H9 (cell line): ENCODE data around the gene CYP24A1. TPM values are rescaled to one million over a fixed set of nuclear protein-coding genes. Genes with fewer than 3 reads are reported as not detected.

Source experiments
- DNase-seq: peaks from one replicate; pipeline ENCODE4 v3.0.0-alpha.2; 2017
- H2AFZ ChIP-seq: one replicate; pipeline ENCODE4 v1.6.1; 2013; ENCODE audit warnings: mild to moderate bottlenecking, low read length, control low read depth, moderate library complexity
- H2AK5ac ChIP-seq: 2 replicates; pipeline ENCODE4 v1.6.1; 2013; ENCODE audit warnings: low read length, control low read depth, mixed read lengths; ENCODE audit not compliant: insufficient read length
- H2BK120ac ChIP-seq: one replicate; pipeline ENCODE4 v1.6.1; 2013; ENCODE audit warnings: low read depth, mild to moderate bottlenecking, low read length, control low read depth, inconsistent platforms; ENCODE audit not compliant: poor library complexity, severe bottlenecking
- H2BK12ac ChIP-seq: 2 replicates; pipeline ENCODE4 v1.6.1; 2013; ENCODE audit warnings: low read length, control low read depth, mixed read lengths, low read depth; ENCODE audit not compliant: insufficient read length
- H2BK15ac ChIP-seq: 2 replicates; pipeline ENCODE4 v1.6.1; 2013; ENCODE audit warnings: low read depth, low read length, control low read depth
- H2BK20ac ChIP-seq: one replicate; pipeline ENCODE4 v1.6.1; 2013; ENCODE audit warnings: low read depth, mild to moderate bottlenecking, low read length, control low read depth, inconsistent platforms; ENCODE audit not compliant: poor library complexity, severe bottlenecking
- H2BK5ac ChIP-seq: 2 replicates; pipeline ENCODE4 v1.6.1; 2013; ENCODE audit warnings: low read length, control low read depth, mixed read lengths; ENCODE audit not compliant: insufficient read length
- H3K14ac ChIP-seq: 2 replicates; pipeline ENCODE4 v1.6.1; 2013; ENCODE audit warnings: low read length, control low read depth; ENCODE audit not compliant: insufficient read depth
- H3K18ac ChIP-seq: 2 replicates; pipeline ENCODE4 v1.6.1; 2013; ENCODE audit warnings: low read depth, mild to moderate bottlenecking, mixed read lengths, low read length, control low read depth; ENCODE audit not compliant: insufficient read length
- H3K23ac ChIP-seq: 2 replicates; pipeline ENCODE4 v1.6.1; 2013; ENCODE audit warnings: low read length, control low read depth, mixed read lengths, low read depth; ENCODE audit not compliant: insufficient read length
- H3K23me2 ChIP-seq: 2 replicates; pipeline ENCODE4 v1.6.1; 2013; ENCODE audit warnings: low read depth, mild to moderate bottlenecking, mixed read lengths, low read length, control low read depth; ENCODE audit not compliant: insufficient read length, poor library complexity, severe bottlenecking
- H3K27ac ChIP-seq: 2 replicates; pipeline ENCODE4 v1.5.1; 2013; ENCODE audit warnings: low read length, control low read depth, mixed read lengths, low read depth; ENCODE audit not compliant: insufficient read length
- H3K27me3 ChIP-seq: 2 replicates; pipeline ENCODE4 v1.6.1; 2013; ENCODE audit warnings: low read length, control low read depth, inconsistent platforms; ENCODE audit not compliant: insufficient read depth
- H3K4ac ChIP-seq: 2 replicates; pipeline ENCODE4 v1.6.1; 2013; ENCODE audit warnings: low read depth, mild to moderate bottlenecking, control low read depth, inconsistent platforms, low read length, moderate library complexity
- H3K4me1 ChIP-seq: 2 replicates; pipeline ENCODE4 v1.6.1; 2013; ENCODE audit warnings: low read length, control low read depth, inconsistent platforms; ENCODE audit not compliant: insufficient read depth
- H3K4me2 ChIP-seq: 2 replicates; pipeline ENCODE4 v1.6.1; 2013; ENCODE audit warnings: low read length, control low read depth, mixed read lengths; ENCODE audit not compliant: insufficient read length, insufficient read depth
- H3K56ac ChIP-seq: 2 replicates; pipeline ENCODE4 v1.6.1; 2013; ENCODE audit warnings: low read depth, mild to moderate bottlenecking, mixed read lengths, low read length, control low read depth; ENCODE audit not compliant: insufficient read length
- H3K79me1 ChIP-seq: 2 replicates; pipeline ENCODE4 v1.6.1; 2013; ENCODE audit warnings: low read depth, mild to moderate bottlenecking, moderate library complexity, low read length, control low read depth, inconsistent platforms; ENCODE audit not compliant: insufficient read depth, poor library complexity, severe bottlenecking
- H3K79me2 ChIP-seq: 2 replicates; pipeline ENCODE4 v1.6.1; 2013; ENCODE audit warnings: low read length, control low read depth, inconsistent platforms; ENCODE audit not compliant: insufficient read depth
- H3K9ac ChIP-seq: 2 replicates; pipeline ENCODE4 v1.6.1; 2013; ENCODE audit warnings: low read length, control low read depth, mixed read lengths; ENCODE audit not compliant: insufficient read length; ENCODE audit errors: extremely low read depth
- H3K9me3 ChIP-seq: one replicate; pipeline ENCODE4 v1.6.1; 2013; ENCODE audit warnings: low read depth, low read length, inconsistent platforms; ENCODE audit not compliant: control insufficient read depth
- H3T11ph ChIP-seq: one replicate; pipeline ENCODE4 v1.6.1; 2013; ENCODE audit warnings: mild to moderate bottlenecking, low read length, control low read depth, inconsistent platforms
- H4K20me1 ChIP-seq: one replicate; pipeline ENCODE4 v1.6.1; 2013; ENCODE audit not compliant: control insufficient read depth, insufficient read length, insufficient read depth
- H4K5ac ChIP-seq: 2 replicates; pipeline ENCODE4 v1.6.1; 2013; ENCODE audit warnings: low read depth, mild to moderate bottlenecking, mixed read lengths, low read length, control low read depth; ENCODE audit not compliant: insufficient read length
- H4K8ac ChIP-seq: replicated peaks from 2 replicates; pipeline ENCODE4 v1.6.1; 2013; ENCODE audit warnings: low read length, control low read depth, mixed read lengths, low read depth; ENCODE audit not compliant: insufficient read length
- H4K91ac ChIP-seq: 2 replicates; pipeline ENCODE4 v1.6.1; 2013; ENCODE audit warnings: low read depth, mild to moderate bottlenecking, moderate library complexity, mixed read lengths, low read length, control low read depth; ENCODE audit not compliant: insufficient read length
- H3K27ac Mint-ChIP-seq, 3 experiments: 2 replicates in 2 of 3; 3 replicates in 1 of 3; pipeline ENCODE4 v1.8.0; 2020 to 2021; ENCODE audit warnings: mixed read lengths in 3 of 3, mild to moderate bottlenecking in 1 of 3, moderate library complexity in 1 of 3
- H3K27me3 Mint-ChIP-seq: 2 replicates; pipeline ENCODE4 v1.8.0; 2021; ENCODE audit warnings: low read depth, mild to moderate bottlenecking, moderate library complexity, mixed read lengths
- H3K36me3 Mint-ChIP-seq, 3 experiments: 2 replicates in 2 of 3; 3 replicates in 1 of 3; pipeline ENCODE4 v1.8.0; 2020 to 2021; ENCODE audit warnings: low read depth in 3 of 3, mixed read lengths in 3 of 3; ENCODE audit not compliant: insufficient read depth in 1 of 3
- H3K4me1 Mint-ChIP-seq, 2 experiments: 2 replicates each; pipeline ENCODE4 v1.8.0; 2020; ENCODE audit warnings: mixed read lengths in 2 of 2
- H3K4me3 Mint-ChIP-seq, 2 experiments: 2 replicates in 1 of 2; 3 replicates in 1 of 2; pipeline ENCODE4 v1.8.0; 2020 to 2021; ENCODE audit warnings: mild to moderate bottlenecking in 2 of 2, mixed read lengths in 2 of 2, moderate library complexity in 1 of 2
- H3K9me3 Mint-ChIP-seq, 2 experiments: 2 replicates in 1 of 2; 3 replicates in 1 of 2; pipeline ENCODE4 v1.8.0; 2020; ENCODE audit warnings: mild to moderate bottlenecking in 2 of 2, mixed read lengths in 2 of 2, moderate library complexity in 1 of 2
- CTCF ChIP-seq: fragments of 200-600 bp; sonication (generic); conservative IDR thresholded peaks from 3 replicates; pipeline ENCODE4 v1.8.0; 2021; ENCODE audit warnings: antibody characterized with exemption, mild to moderate bottlenecking
- WGBS: extraction: QIAGEN DNeasy Blood & Tissue Kit; methylation state at CpG from one replicate; pipeline ENCODE4 v1.1.7; 2013; ENCODE audit warnings: missing lambda C conversion rate, low lambda C conversion rate, mixed read lengths; ENCODE audit not compliant: insufficient read length; ENCODE audit errors: extremely low coverage; 5-methylcytosine and 5-hydroxymethylcytosine counted together
- total RNA-seq: library from RNA; stranded (reverse); gene quantifications from 2 replicates; pipeline ENCODE4 v1.2.1, GENCODE V29; 2021

CYP24A1 gene
- total RNA-seq, 1 experiment from 2014 or later, result not detected

- Histone ChIP-seq H3K14ac (no peak overlapping the region), H3K79me1 (no peaks in the 10 kb centered on the region), H3K4ac (no peak overlapping the region), H4K5ac (no peak overlapping the region), H3K23me2 (no peaks in the 10 kb centered on the region), H4K91ac (no peak overlapping the region), H3K9me3 (no peaks in the 10 kb centered on the region), H4K8ac (no peak overlapping the region), H2AK5ac (no peak overlapping the region), H3K18ac (no peak overlapping the region), H3K27ac (no peak overlapping the region), H2BK120ac (no peak overlapping the region), H3K27me3 (no peaks in the 10 kb centered on the region), H2BK15ac (no peak overlapping the region), H3K23ac (no peak overlapping the region), H2BK5ac (no peak overlapping the region), H3K4me2 (no peak overlapping the region), H4K20me1 (no peaks in the 10 kb centered on the region), H2AFZ (no peak overlapping the region), H3K4me1 (no peaks in the 10 kb centered on the region), H3K9ac (no peak overlapping the region), H3K79me2 (no peaks in the 10 kb centered on the region), H3T11ph (no peak overlapping the region), H2BK12ac (no peak overlapping the region), H2BK20ac (no peak overlapping the region), H3K56ac (no peak overlapping the region)
- Mint-ChIP-seq H3K4me3 (no peak overlapping the region), H3K9me3 (no peaks in the 10 kb centered on the region), H3K36me3 (no peaks in the 10 kb centered on the region), H3K27me3 (peaks cover 3% of the 10 kb centered on the region), H3K27ac (no peak overlapping the region), H3K4me1 (peaks cover 2 to 5% of the 10 kb centered on the region in 2 experiments; a peak in 1 of 4 replicates)
- no CpG with 5 or more reads among the region's 5 CpGs for WGBS
- DNase-seq, result no peak
- no peak for TF ChIP-seq CTCF
Observed at GRCh38 chr20:54193817-54194216, 20.0 kb upstream of the CYP24A1 start.
